HG03432 (cell line): ENCODE results near the gene CACNG8.
"Not testable (repeated sequence)": the region's sequence is repeated elsewhere in the genome, so short reads cannot be mapped to it uniquely, and the experiment has no call there.

Experiments used
- ATAC-seq: cut with Tn5 transposase; IDR thresholded peaks from one replicate; pipeline ENCODE4 v1.9.1; 2021; ENCODE audit warnings: mild to moderate bottlenecking, moderate library complexity; ENCODE audit not compliant: unreplicated experiment

CACNG8 gene

GRCh38 chr19:53962887-53963431, at the start of gene CACNG8:
CACNG8 (plus strand) TSS chr19:53962937.
- no peak for ATAC-seq

GRCh38 chr19:53915000-53915399, 47.7 kb upstream of the CACNG8 start:
- no peak for ATAC-seq

DNA sequence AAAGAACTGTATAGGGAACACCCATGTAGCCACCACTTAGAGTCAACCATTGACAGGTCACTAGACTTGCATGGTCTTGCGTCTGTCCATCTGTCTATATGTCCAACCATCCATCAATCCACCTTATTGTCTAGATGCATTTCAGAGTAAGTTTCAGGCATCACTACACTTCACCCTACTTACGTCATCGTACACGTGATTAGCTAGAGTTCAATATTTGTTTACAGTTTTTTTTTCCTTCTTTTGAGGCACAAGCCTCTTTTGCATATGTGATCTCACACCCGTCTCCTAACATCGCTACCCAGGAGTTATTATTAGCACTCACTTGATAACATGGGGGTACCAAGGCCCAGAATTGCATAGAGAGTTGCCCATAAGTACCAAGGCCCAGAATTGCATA, 46.7 kb upstream of the CACNG8 start:
- ATAC-seq = no peak

DNA sequence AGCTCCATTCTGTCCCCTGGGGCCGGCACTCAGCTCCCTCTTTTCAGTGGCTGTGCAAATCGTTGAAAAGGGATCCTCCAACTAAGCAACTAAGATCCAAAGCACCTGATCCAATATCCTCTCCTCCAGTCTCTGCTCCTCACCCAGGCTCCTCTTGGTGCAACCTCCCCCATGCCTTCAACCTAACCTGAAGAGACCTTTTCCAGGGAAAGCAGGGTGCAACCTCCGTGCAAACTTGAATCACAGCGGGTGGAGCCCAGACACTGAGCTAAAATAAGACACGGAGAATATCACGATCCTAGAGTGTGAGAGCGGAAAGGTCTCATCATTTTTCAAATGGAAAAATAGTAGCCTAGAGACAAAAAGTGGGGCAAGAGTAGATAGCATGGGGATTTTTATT, 45.4 kb upstream of the CACNG8 start:
- ATAC-seq = no peak

DNA sequence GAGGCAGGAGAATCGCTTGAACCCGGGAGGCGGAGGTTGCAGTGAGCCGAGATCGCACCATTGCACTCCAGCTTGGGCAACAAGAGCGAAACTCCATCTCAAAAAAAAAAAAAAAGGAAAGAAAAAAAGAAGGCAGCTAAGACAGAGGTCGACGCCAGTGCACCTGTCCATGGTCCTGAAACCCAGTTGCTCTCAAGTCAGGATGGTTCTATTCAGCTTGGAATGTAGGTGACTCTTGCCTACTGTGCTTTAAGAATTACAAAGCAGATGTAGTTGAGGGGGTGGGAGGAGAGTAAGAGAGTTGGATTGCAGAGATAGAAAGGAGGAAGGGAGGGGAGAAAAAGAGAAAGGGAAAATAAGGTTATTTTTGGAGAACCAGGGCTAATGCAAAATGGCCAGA, 35.0 kb upstream of the CACNG8 start:
- ATAC-seq = no peak

DNA sequence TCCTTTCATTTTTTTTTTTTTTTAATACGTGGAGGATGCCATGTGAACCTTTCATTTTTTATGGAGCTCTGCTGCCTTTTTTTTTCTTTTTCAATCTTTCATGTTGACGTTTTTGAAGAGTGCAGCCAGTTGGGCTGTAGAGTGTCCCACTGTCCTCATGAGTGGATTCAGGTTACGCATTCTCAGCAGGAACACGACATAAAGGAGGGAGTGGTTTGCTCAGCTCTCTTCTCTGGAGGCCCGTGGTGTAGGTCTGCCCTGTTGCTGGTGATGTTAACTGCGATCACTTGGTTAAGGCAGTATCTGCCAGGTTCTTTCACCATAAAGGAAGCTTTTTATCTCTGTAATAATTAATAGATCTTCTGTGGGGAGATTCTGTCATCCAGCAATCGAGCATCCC, 26.7 kb upstream of the CACNG8 start:
- ATAC-seq = no peak

DNA sequence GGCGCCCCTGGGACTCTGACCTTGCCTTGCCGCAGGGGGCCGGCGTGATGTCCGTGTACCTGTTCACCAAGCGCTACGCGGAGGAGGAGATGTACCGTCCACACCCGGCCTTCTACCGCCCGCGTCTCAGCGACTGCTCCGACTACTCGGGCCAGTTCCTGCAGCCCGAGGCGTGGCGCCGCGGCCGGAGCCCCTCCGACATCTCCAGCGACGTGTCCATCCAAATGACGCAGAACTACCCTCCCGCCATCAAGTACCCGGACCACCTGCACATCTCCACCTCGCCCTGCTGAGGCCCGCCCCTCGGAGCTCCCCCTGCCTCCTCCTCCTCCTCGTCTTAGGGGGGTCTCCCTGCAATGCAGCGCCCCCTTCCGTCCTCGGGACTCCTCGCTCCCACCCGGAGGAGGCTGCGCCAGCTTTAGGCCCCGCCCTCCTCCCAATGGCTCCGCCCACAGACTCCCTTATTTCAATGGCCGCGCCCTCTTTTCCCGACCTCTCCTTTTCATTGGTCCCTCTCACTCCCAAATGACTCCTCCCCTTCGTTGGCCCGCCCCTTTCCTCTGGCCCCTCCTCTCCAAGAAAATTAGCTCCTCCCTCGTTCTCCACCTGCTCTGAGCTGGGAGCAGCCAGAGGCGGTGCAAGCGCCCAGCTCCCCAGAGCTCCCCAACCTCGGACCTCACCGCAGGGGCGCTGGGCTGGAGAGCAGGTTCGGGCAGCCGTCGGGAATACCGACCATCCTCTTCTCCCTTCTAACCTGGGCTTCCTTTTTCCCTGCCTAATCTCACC, 20.5 kb upstream of the CACNG8 start:
- no peak for ATAC-seq

GRCh38 chr19:53944416-53944815, 18.3 kb upstream of the CACNG8 start:
- no peak for ATAC-seq

DNA sequence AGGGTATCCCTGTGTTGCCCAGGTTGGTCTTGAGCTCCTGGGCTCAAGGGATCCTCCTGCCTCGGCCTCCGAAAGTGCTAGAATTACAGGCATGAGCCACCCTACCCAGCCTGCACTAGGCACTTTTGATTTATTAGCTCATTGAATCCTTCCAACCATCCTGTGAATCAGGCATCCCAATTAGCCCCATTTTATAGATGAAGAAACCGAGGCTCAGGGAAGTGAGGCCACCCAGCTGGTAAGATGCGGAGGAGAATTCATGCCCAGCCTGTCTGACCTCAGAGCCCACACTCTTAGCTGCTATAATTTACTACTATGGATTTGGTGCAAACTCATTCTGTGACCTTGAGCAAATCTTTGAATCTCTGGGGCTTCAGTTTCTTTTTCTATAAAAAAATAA, 17.8 kb upstream of the CACNG8 start:
- no peak for ATAC-seq

DNA sequence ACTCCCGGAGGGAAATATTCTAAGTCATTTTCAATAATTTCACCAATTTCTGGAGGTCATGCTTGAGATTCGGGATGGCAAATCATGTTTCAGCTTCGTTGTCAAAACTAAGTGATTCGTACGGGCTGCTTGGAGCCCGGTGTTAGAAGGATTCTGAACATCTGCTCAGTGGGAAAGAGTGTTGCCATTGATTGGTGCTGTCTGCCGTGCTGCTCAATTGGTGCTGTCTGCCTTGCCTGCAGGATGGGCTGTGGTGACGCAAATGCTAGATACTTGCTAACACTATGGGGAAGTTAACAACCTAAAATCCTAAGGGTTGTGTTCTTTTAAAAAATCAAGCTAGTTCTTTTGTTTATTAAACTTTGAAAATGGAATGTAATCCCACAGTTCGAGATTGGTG, 17.3 kb upstream of the CACNG8 start:
- ATAC-seq = no peak

DNA sequence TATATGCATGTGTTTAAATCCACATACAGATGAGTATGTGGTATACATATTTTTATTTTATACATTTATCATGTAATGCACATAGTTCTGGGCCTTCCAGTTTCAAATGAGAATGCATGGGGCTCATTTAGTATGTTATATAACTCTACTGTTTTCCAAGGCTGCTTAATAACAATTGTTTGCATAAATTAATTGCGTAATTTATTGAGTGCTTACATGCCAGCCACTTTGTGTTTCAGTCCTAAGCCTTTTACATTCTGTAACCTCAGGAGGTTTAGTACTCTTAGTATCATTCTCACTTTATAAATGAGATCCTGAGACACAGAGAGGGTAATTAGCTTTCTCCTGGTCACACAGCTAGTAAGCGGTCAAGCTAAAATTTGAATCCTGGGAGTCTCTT, 16.7 kb upstream of the CACNG8 start:
- ATAC-seq = no peak

DNA sequence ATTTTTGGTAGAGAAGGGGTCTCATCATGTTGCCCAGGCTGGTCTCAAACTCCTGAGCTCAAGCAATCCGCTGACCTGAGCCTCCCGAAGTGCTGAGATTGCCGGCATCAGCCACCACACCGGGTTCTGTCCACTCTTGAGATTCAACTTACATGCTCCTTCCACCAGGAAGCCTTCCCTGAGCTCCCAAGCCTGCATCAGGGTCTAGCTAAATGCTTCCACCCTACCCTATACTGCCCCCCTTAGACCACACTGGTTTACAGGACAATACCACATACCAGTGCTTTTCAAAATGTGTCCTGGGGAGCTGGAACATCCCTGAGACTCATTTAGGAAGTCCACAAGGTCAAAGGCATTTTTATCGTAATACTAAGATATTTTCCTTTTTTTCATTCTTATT, 15.1 kb upstream of the CACNG8 start:
- no peak for ATAC-seq

DNA sequence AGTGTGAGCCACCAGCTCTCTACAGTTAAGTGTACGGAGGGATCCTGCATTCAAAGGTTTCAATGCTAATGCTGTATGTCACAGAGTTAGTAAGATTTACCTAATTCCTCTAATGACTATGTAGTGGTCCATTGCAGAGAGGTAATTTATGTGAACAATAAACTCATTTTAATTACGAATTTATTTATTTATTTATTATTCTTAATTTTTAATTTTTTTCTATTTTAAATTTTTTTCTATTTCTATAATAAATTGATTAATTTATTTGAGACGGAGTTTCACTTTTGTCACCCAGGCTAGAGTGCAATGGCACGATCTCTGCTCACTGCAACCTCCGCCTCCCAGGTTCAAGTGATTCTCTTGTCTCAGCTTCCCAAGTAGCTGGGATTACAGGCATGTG, 14.1 kb upstream of the CACNG8 start:
- ATAC-seq = not testable (repeated sequence)

GRCh38 chr19:53951436-53951835, 11.3 kb upstream of the CACNG8 start:
- ATAC-seq = no peak

- no peak for ATAC-seq
Measured at GRCh38 chr19:53951947-53952346, 10.8 kb upstream of the CACNG8 start.

- ATAC-seq = no peak
Measured at GRCh38 chr19:53953383-53953782, 9.4 kb upstream of the CACNG8 start.

GRCh38 chr19:53957448-53958167, 5.1 kb upstream of the CACNG8 start:
- no peak for ATAC-seq

GRCh38 chr19:53958168-53958571, 4.6 kb upstream of the CACNG8 start:
- ATAC-seq = no peak

GRCh38 chr19:53958823-53959757, 3.6 kb upstream of the CACNG8 start:
- no peak for ATAC-seq

DNA sequence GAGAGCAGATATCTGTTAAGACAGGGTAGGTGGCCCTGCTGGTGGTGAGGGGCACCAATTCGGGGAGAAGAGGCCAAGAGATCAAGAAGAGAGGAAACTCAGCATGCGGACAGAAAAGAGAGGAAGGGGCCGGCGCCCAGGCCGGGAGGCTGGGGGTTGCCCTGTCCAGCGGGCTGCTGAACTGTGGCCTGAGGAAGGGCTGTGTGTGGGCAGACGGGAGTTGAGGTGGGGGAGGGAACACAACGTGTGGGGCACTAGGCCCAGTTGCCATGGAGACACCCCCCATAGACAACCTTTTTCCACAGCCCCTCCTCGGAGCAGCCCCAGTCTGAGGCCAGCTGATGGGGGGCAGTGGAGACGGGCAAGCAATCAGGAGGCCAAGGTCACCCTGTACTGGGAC, 2.5 kb upstream of the CACNG8 start:
- ATAC-seq = no peak

- no peak for ATAC-seq
Measured at GRCh38 chr19:53960886-53961285, 1.9 kb upstream of the CACNG8 start.
